OCI-LY7 (cell line): ENCODE results near the gene LDLRAD2. TPM values are rescaled to one million over a fixed set of nuclear protein-coding genes. Genes with fewer than 3 reads are reported as not detected.

Experiments
- BruUV-seq: library from RNA; stranded (reverse); fragments of 400-500 nt; replicated peaks from 2 replicates; lab custom pipeline; 2021; lab: Mats Ljungman, UMichigan
- CTCF ChIA-PET: fragments of 300-600 bp; sonication (Branson Sonifier 250); formaldehyde crosslinking; loops from one replicate; lab custom pipeline; 2022; ENCODE audit warnings: antibody characterized with exemption; ENCODE audit not compliant: unreplicated experiment; lab: Charles Lee
- POLR2A ChIA-PET: fragments of 300-600 bp; sonication (Branson Sonifier 250); formaldehyde crosslinking; loops from one replicate; lab custom pipeline; 2022; ENCODE audit warnings: antibody characterized with exemption; lab: Charles Lee
- DNase-seq: peaks from one replicate; pipeline ENCODE4 v3.0.0-alpha.2; 2015; ENCODE audit warnings: low spot score
- H2AFZ ChIP-seq: fragments of 200-600 bp; sonication (generic), shearing (Covaris generic); 2 replicates; pipeline ENCODE4 v1.6.1; 2014; ENCODE audit warnings: mild to moderate bottlenecking, antibody characterized with exemption, low read length, moderate library complexity
- H3K27ac ChIP-seq: fragments of 200-600 bp; sonication (generic); 2 replicates; pipeline ENCODE4 v1.5.1; 2014; ENCODE audit warnings: mixed run types, low read depth, mild to moderate bottlenecking, moderate library complexity, low read length, inconsistent platforms; ENCODE audit not compliant: poor library complexity, severe bottlenecking
- H3K36me3 ChIP-seq: fragments of 200-600 bp; sonication (generic); 2 replicates; pipeline ENCODE4 v1.6.1; 2014; ENCODE audit warnings: mild to moderate bottlenecking, antibody characterized with exemption, low read length, moderate library complexity, mixed read lengths; ENCODE audit not compliant: insufficient read depth
- H3K4me1 ChIP-seq: fragments of 200-600 bp; sonication (generic); 2 replicates; pipeline ENCODE4 v1.5.1; 2014; ENCODE audit warnings: mild to moderate bottlenecking, low read length; ENCODE audit not compliant: insufficient read depth, poor library complexity, severe bottlenecking
- H3K4me2 ChIP-seq: fragments of 200-600 bp; sonication (generic); 2 replicates; pipeline ENCODE4 v1.6.1; 2014; ENCODE audit warnings: mild to moderate bottlenecking, low read length
- H3K4me3 ChIP-seq: fragments of 200-600 bp; sonication (generic); 2 replicates; pipeline ENCODE4 v1.5.1; 2014; ENCODE audit warnings: mild to moderate bottlenecking, low read depth, low read length; ENCODE audit not compliant: poor library complexity, severe bottlenecking
- H3K79me2 ChIP-seq: fragments of 200-600 bp; sonication (generic); 2 replicates; pipeline ENCODE4 v1.6.1; 2016; ENCODE audit warnings: low read depth, mild to moderate bottlenecking, low read length, moderate library complexity, mixed read lengths; ENCODE audit not compliant: insufficient read depth
- H3K9me2 ChIP-seq: fragments of 200-600 bp; sonication (generic); 2 replicates; pipeline ENCODE4 v1.6.1; 2016; ENCODE audit warnings: mild to moderate bottlenecking, low read length, mixed read lengths; ENCODE audit not compliant: insufficient read depth
- H3K9me3 ChIP-seq: fragments of 200-600 bp; sonication (generic); 2 replicates; pipeline ENCODE4 v1.6.1; 2014; ENCODE audit warnings: mild to moderate bottlenecking, mixed run types, low read length, mixed read lengths
- H4K20me1 ChIP-seq: fragments of 200-600 bp; sonication (generic); 2 replicates; pipeline ENCODE4 v1.6.1; 2014; ENCODE audit warnings: mild to moderate bottlenecking, antibody characterized with exemption, low read length, moderate library complexity, mixed read lengths; ENCODE audit not compliant: insufficient read depth
- EZH2phosphoT487 ChIP-seq: fragments of 200-600 bp; sonication (generic); IDR thresholded peaks from 2 replicates; pipeline ENCODE4 v1.6.1; 2018; ENCODE audit warnings: low read depth, borderline replicate concordance, mild to moderate bottlenecking, mixed run types, antibody characterized with exemption, low read length, moderate library complexity, mixed read lengths
- intact Hi-C: fragments of 100-400 bp; cut with micrococcal nuclease; formaldehyde crosslinking; loops from one replicate; pipeline ENCODE4 v1.10.0; 2022; ENCODE audit not compliant: unreplicated experiment
- total RNA-seq, 2 experiments: library from RNA; depleted of rRNA in 1 of 2; stranded (reverse); fragments of >200 nt in 1 of 2; shearing (Covaris generic) in 1 of 2; gene quantifications; 2 replicates each; pipeline ENCODE4 v1.2.3, GENCODE V29; 2014 to 2022
- TF ChIP-seq, protein P1 (sequence below): fragments of 200-600 bp; sonication (generic); conservative IDR thresholded peaks from 2 replicates; pipeline ENCODE4 v1.5.1; 2014; ENCODE audit warnings: mild to moderate bottlenecking, antibody characterized with exemption, low read length, moderate library complexity, mixed read lengths

LDLRAD2 gene
- total RNA-seq, 2 experiments from 2014 or later, result not detected

DNA sequence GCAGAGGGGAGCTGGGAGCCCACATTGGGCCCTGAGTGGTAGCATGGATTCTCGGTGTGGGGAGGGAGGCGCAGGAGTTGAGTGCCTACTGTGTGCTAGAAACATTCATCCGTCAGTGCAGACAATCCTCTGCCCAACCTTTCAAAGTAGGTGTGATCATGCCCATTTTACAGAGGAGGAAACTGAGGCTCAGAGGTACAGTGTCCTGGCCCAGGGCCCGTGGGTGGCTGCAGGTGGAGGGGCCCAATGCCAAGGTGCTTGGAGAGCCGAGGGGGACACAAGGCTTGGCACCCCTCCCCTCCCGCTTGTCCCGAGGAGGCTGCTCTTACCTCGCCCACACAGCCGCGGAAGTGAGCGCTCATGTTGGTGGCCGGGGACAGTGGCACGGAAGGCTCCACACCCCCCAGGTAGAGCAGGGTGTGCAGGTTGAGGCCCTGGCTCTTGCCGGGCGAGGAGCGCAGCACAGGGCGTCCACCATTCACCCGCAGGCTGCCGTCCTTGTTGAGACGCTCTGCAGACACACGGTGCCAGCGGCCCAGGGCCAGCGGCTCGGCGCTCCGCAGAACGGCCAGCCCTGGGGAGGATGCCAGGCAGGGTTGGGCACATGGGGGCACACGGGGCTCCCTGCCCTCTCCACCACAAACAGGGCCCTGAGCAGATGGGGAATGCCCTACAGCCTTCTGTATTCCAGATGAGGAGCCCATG, 16.6 kb downstream of the LDLRAD2 start:
- intact Hi-C loops, result no loop called here
- CTCF ChIA-PET, result no interaction called here

DNA sequence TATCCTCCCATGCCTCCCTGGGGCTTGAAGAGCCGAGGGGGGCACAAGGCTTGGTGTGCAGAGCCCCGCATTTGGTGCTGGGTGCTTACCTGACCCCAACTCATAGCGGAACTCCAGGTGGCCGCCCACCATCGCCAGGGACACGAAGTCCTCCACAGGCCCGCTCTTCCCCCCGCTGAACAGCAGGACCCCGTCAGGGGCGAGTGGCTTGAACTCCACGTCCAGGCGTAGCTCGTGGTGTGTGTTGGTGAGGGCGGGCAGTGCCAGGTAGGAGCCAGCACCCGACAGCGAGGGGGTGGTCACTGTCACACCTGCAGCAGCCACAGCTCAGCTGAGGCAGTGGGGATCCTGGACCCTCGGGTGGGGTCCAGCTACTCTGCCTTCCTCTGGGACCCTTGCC, 17.2 kb downstream of the LDLRAD2 start:
- CTCF ChIA-PET, result no interaction called here
- intact Hi-C loops, result no loop called here
- no peak overlapping the region for H3K27ac ChIP-seq

More for the DNA sequence above, 16.6 kb downstream of the LDLRAD2 start:
- Histone ChIP-seq H3K79me2 (no peaks in the 10 kb centered on the region), H3K4me1 (no peaks in the 10 kb centered on the region), H4K20me1 (no peaks in the 10 kb centered on the region), H2AFZ (no peak overlapping the region), H3K9me2 (no peaks in the 10 kb centered on the region), H3K9me3 (no peaks in the 10 kb centered on the region), H3K27ac (no peak overlapping the region), H3K4me3 (no peak overlapping the region), H3K4me2 (no peak overlapping the region), H3K36me3 (no peaks in the 10 kb centered on the region)
- no peak for DNase-seq
- BruUV-seq, result no TSS peak
- TF ChIP-seq, protein P1, sequence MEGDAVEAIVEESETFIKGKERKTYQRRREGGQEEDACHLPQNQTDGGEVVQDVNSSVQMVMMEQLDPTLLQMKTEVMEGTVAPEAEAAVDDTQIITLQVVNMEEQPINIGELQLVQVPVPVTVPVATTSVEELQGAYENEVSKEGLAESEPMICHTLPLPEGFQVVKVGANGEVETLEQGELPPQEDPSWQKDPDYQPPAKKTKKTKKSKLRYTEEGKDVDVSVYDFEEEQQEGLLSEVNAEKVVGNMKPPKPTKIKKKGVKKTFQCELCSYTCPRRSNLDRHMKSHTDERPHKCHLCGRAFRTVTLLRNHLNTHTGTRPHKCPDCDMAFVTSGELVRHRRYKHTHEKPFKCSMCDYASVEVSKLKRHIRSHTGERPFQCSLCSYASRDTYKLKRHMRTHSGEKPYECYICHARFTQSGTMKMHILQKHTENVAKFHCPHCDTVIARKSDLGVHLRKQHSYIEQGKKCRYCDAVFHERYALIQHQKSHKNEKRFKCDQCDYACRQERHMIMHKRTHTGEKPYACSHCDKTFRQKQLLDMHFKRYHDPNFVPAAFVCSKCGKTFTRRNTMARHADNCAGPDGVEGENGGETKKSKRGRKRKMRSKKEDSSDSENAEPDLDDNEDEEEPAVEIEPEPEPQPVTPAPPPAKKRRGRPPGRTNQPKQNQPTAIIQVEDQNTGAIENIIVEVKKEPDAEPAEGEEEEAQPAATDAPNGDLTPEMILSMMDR, result no peak
- no peak for TF ChIP-seq EZH2phosphoT487
- POLR2A ChIA-PET, result no interaction called here

More for the DNA sequence above, 17.2 kb downstream of the LDLRAD2 start:
- BruUV-seq, result no TSS peak
- H3K9me2 ChIP-seq, result no peaks in the 10 kb centered on the region
- no peaks in the 10 kb centered on the region for H3K9me3 ChIP-seq
- no peak overlapping the region for H3K4me2 ChIP-seq
- POLR2A ChIA-PET, result no interaction called here
- no peaks in the 10 kb centered on the region for H3K79me2 ChIP-seq
- DNase-seq, result no peak
- H3K4me3 ChIP-seq, result no peak overlapping the region
- H3K36me3 ChIP-seq, result no peaks in the 10 kb centered on the region
- no peaks in the 10 kb centered on the region for H3K4me1 ChIP-seq
- no peaks in the 10 kb centered on the region for H4K20me1 ChIP-seq
- no peak for TF ChIP-seq EZH2phosphoT487
- TF ChIP-seq, protein P1, result no peak
- H2AFZ ChIP-seq, result no peak overlapping the region
